K562 (cell line): ENCODE data around the gene CEP68. TPM values are rescaled to one million over a fixed set of nuclear protein-coding genes. Genes with fewer than 3 reads are reported as not detected.
A peak's percentile ranks its signal among the peaks of the same experiment; 100 is the strongest.

ENCODE experiments used
- ATF3 ChIP-seq, 2 experiments: fragments of 450-650 bp in 1 of 2; sonication (generic) in 1 of 2; formaldehyde crosslinking in 1 of 2; IDR thresholded peaks in 1 of 2; conservative IDR thresholded peaks in 1 of 2; 2 replicates each; pipeline versions ENCODE4 v1.6.1 to v1.8.1; 2016 to 2023; ENCODE audit warnings: mild to moderate bottlenecking in 2 of 2, moderate library complexity in 2 of 2, inconsistent platforms in 1 of 2, missing genetic modification reagents in 1 of 2
- CBX1 ChIP-seq: sonication (generic); IDR thresholded peaks from 2 replicates; pipeline ENCODE4 v1.6.1; 2016; ENCODE audit warnings: antibody characterized with exemption, low read depth, mild to moderate bottlenecking
- CLOCK ChIP-seq: fragments of 250-450 bp; sonication (Bioruptor Pico); IDR thresholded peaks from 2 replicates; pipeline ENCODE4 v1.4.0; 2020; ENCODE audit warnings: mild to moderate bottlenecking, moderate library complexity, borderline replicate concordance
- KAT8 ChIP-seq: fragments of 450-650 bp; IDR thresholded peaks from 2 replicates; pipeline ENCODE4 v1.6.1; 2016; ENCODE audit warnings: low read depth, mild to moderate bottlenecking
- MTA3 ChIP-seq: fragments of 450-650 bp; formaldehyde crosslinking; IDR thresholded peaks from 2 replicates; pipeline ENCODE4 v1.6.1; 2017; ENCODE audit warnings: mild to moderate bottlenecking, borderline replicate concordance
- NFRKB ChIP-seq: fragments of 450-650 bp; IDR thresholded peaks from 2 replicates; pipeline ENCODE4 v1.6.1; 2016; ENCODE audit warnings: low read depth
- NR3C1 ChIP-seq: sonication (generic); formaldehyde crosslinking; IDR thresholded peaks from 2 replicates; pipeline ENCODE4 v1.8.1; 2022; ENCODE audit warnings: missing genetic modification reagents
- SP2 ChIP-seq: IDR thresholded peaks from 2 replicates; pipeline ENCODE4 v1.6.1; 2011; ENCODE audit warnings: mild to moderate bottlenecking, low read depth, low read length, moderate library complexity; ENCODE audit not compliant: poor library complexity, severe bottlenecking; ENCODE audit errors: extremely low read depth
- SRSF7 ChIP-seq: fragments of 200-400 bp; formaldehyde crosslinking; optimal IDR thresholded peaks from 2 replicates; pipeline ENCODE3; 2017; ENCODE audit warnings: mild to moderate bottlenecking, low read depth, low read length
- ZBED1 ChIP-seq: IDR thresholded peaks from 2 replicates; pipeline ENCODE4 v1.6.1; 2014
- ZNF143 ChIP-seq: sonication (generic); formaldehyde crosslinking; IDR thresholded peaks from 2 replicates; pipeline ENCODE4 v1.9.0; 2022; ENCODE audit warnings: mild to moderate bottlenecking, missing genetic modification reagents
- ZNF79 ChIP-seq: fragments of 250-450 bp; sonication (Bioruptor Pico); IDR thresholded peaks from 2 replicates; pipeline ENCODE4 v1.4.0; 2020; ENCODE audit warnings: low read depth, mild to moderate bottlenecking, moderate library complexity
- polyA plus RNA-seq, 8 experiments: library from polyadenylated mRNA; depleted of rRNA in 4 of 8; stranded (reverse) in 5 of 8; unstranded in 3 of 8; fragments of >200 nt; fragmentation: Nextera tagmentation in 2 of 8; fragmentation: Illumina TruSeq in 1 of 8; extraction: Ambion mirVana in 2 of 8; extraction: Trizol in 1 of 8; gene quantifications; 2 replicates each; pipeline versions ENCODE4 v1.2.1 to v1.2.3, GENCODE V29; 2011 to 2014; ENCODE audit warnings: inconsistent platforms in 1 of 8, missing spikeins in 1 of 8
- total RNA-seq, 7 experiments: library from RNA; depleted of rRNA in 6 of 7; stranded (reverse); fragments of >200 nt in 6 of 7; fragmentation: Illumina TruSeq in 2 of 7; extraction: Trizol in 2 of 7; gene quantifications; 2 replicates each; pipeline versions ENCODE4 v1.2.1 to v1.2.3, GENCODE V29; 2011 to 2021; ENCODE audit warnings: low replicate concordance in 1 of 7

Gene CEP68
- total and polyA plus RNA-seq, 9 of the 15 experiments (the other 6 are each of a cell fraction or from before 2014, with no cell fraction given): 1.4 to 8.5 (median 5.2) TPM

GRCh38 chr2:65056215-65057053 lies at the start of gene CEP68 (continued):
- TF ChIP-seq KAT8 (no peak), CBX1 (0 out of 2 replicates have a peak, but pooled peaks have one; percentile 8), ATF3 (IDR thresholded peaks at IDR 0.05) (no peak; the same call in 1 of the 2 replicates), ATF3 (CRISPR knock-in tag; conservative IDR thresholded peaks at IDR 0.05) (no peak), NR3C1 (CRISPR knock-in tag) (0 out of 2 replicates have a peak, but pooled peaks have one; percentile 42), SRSF7 (no peak), MTA3 (peak; percentile 85; the same call in 1 of the 2 replicates), ZBED1 (no peak; the same call in 1 of the 2 replicates), CLOCK (CRISPR knock-in tag) (no peak), ZNF143 (CRISPR knock-in tag) (no peak), SP2 (peak; percentile 86), NFRKB (no peak), ZNF79 (CRISPR knock-in tag) (no peak)
